ENCODE data around the gene RAB6D.
"Not testable (repeated sequence)": the region's sequence is repeated elsewhere in the genome, so short reads cannot be mapped to it uniquely, and the experiment has no call there.

The RAB6D gene

GRCh38 chr2:131365452-131365851 lies 1.5 kb upstream of the RAB6D start:
- no peak for DNase-seq

DNA sequence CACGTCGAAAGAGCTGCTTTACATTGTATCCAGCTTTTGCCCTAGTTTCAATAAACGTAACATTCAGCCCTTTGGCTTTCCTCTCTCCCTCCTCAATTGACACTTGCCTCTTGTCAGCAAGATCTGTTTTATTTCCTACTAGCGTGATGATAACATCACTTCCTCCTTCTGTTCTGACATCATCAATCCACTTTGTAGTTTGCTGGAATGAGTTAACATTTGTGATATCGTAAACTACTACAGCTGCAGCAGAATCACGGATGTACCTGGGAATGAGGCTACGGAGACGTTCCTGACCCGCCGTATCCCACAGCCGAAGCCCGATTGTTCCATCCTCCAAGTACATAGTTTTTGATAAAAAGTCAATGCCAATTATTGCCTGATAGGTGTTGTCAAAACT lies 755 bp downstream of the RAB6D start:
- DNase-seq: not testable (repeated sequence)

- DNase-seq: not testable (repeated sequence)
These were observed 2.2 kb downstream of the RAB6D start for GRCh38 chr2:131361773-131362172.

DNA sequence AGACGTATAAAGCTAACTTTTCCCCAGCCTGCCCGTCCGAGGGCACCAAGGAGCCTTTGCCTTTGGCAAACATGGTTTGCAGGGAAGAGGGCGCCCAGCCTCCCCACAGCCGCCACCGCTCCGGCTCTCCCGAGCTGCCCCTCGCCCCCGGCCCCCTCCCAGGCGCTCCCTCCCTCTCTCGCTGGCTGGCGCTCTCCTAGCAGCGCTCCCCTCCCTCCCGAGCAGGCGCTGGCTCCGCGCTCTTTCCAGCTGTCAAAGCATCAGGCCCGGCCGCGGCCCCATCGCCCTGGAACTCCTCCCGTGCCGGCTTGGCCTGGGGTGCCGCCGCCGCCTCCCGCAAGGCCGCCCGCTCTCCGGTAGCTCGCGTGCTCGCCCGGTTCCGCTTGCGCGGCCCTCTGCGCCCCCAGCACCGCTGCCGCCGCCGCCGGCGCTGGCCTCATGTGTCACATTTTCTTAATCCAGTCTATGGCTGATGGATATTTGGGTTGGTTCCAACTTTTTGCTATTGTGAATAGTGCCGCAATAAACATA lies 10.7 kb downstream of the RAB6D start:
- DNase-seq: not testable (repeated sequence)

DNA sequence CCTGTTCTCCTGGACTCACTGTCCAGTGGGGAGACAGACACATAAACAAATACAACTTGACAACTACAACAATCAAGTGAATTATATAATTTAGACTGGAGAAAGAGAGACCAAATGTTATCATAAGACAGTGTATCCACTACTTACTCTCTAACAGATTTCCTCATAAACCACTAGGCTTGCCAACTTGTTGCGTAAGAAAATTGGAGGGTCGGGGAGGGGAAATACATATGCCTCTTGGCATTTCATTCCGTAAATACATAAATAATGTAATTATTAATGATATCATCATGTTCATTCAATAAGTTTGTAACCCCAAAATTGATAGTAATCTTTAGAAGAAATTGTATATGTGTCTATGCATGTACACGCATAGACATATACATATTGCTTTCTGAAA lies 14.9 kb downstream of the RAB6D start:
- no peak for DNase-seq

DNA sequence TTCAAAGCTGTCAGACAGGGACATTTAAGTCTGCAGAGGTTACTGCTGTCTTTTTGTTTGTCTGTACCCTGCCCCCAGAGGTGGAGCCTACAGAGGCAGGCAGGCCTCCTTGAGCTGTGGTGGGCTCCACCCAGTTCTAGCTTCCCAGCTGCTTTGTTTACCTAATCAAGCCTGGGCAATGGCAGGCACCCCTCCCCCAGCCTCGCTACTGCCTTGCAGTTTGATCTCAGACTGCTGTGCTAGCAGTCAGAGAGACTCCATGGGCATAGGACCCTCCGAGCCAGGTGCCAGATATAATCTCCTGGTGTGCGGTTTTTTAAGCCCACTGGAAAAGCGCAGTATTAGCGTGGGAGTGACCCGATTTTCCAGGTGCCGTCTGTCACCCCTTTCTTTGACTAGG lies 16.9 kb downstream of the RAB6D start:
- DNase-seq: not testable (repeated sequence)

DNA sequence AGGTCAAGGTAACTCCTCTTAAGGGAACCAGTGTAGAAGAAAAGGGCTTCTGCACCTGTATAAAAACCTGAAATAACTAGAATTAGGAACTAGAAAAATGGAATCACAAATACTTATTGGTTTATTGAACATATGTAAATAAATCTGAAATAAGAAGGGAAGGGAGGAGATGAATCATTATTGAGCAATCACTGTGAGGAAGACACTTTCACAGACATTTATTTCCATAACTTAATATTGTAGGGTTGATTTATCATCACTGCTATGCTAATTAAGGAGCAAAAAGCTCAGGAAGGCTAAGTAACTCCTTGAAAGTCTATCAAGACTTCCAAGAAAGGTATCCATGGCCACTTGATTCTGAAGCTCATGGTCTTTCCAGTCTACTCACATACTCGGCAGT lies 24.7 kb downstream of the RAB6D start:
- not testable (repeated sequence) for DNase-seq

DNA sequence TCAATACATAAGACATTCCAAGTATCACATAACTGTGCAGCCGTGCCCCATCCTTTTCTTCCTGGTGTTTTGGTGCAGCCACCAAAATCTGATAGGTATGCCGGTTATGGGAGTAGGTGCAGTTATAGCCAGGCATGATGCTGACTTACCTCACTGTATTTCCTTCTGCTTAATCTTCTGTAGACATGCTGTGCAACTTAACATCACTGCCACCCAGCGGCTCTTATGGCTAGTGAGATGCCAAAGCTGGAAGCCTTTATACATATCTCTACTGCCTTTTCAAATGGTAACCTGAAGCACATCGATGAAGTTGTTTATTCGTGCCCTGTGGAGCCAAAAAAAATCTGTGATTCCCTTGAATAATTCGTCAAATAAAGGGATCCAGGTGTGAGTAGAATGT lies 28.6 kb downstream of the RAB6D start:
- DNase-seq: peak; percentile 15

DNA sequence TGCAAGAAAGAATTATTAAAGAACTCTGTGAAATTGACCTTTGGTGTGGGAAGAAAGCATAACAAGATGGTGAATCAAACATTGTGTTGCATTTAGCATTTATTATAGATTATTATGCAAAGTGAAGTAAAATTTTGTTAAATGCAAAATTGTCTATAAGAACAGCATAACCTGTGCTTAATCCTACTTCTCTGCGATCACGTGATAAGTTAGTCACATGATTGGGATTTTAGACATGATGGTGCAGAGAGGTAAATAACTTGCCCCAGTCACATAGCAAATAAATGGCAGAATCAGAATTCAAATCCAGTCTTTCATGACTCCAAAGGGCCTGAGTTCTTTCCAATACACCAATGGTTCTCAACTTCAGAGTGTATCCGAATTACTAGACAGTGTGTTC lies 31.3 kb downstream of the RAB6D start:
- not testable (repeated sequence) for DNase-seq

DNA sequence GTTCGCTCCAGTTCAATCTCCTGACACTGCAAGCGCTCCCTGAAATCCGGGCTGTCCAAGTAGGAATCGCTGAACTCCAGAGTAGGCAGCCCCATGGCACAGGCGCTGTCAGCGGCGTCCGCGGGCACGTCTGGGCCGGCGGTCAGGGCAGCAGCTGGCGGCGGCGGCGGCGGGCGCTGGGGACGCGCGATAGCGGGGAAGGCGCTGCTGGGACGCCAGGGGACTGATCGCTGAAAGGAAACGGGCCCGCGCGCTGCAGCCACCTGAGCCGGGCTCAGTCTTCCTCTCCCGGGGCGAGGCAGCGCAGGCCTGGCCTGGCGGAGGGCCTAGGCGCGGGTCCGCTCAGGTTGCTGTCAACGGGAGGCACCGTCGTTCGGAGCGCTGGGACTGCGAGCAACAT lies 33.0 kb downstream of the RAB6D start:
- not testable (repeated sequence) for DNase-seq

DNA sequence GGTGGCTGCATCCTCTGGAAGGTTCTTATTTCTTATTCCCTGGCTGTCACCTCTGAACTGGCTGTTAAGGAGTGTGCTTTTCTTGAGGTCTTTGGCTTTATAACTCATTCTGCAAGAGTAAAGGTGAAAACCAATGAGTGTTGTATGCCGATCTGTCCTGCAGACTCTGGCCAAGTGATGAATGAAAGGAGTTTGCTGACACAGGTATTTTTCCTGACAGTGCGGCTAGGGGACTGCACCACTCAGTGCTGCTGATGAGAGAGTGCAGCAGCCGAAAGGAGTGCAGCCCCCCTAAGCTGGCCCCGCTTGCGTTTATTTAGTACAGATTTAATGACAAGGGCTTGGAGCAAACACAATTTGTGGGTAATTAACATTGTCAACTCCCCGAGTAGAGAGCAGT lies 41.8 kb downstream of the RAB6D start:
- no peak for DNase-seq

- not testable (repeated sequence) for DNase-seq
These were observed 42.6 kb downstream of the RAB6D start for GRCh38 chr2:131321344-131321743.

DNA sequence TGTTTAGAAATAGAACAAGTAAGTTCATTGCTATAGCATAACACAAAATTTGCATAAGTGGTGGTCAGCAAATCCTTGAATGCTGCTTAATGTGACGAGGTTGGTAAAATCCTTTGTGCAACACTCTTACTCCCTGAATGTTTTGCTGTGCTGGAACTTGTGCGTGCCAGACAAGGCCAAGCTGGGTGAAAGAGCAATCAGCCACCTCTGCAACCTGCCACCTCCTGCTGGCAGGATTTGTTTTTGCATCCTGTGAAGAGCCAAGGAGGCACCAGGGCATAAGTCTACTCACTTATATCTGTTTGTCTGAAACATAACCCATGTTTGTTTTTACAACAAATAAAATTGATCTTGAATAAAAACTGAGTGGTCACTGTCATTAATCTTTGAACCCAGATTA lies 53.0 kb downstream of the RAB6D start:
- DNase-seq: not testable (repeated sequence)
